ENCODE data around the gene EN2.

GRCh38 chr7:155464948-155465739 is 7.2 kb downstream of the EN2 start:
- TF ChIP-seq, protein P1, sequence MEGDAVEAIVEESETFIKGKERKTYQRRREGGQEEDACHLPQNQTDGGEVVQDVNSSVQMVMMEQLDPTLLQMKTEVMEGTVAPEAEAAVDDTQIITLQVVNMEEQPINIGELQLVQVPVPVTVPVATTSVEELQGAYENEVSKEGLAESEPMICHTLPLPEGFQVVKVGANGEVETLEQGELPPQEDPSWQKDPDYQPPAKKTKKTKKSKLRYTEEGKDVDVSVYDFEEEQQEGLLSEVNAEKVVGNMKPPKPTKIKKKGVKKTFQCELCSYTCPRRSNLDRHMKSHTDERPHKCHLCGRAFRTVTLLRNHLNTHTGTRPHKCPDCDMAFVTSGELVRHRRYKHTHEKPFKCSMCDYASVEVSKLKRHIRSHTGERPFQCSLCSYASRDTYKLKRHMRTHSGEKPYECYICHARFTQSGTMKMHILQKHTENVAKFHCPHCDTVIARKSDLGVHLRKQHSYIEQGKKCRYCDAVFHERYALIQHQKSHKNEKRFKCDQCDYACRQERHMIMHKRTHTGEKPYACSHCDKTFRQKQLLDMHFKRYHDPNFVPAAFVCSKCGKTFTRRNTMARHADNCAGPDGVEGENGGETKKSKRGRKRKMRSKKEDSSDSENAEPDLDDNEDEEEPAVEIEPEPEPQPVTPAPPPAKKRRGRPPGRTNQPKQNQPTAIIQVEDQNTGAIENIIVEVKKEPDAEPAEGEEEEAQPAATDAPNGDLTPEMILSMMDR (IDR thresholded peaks at IDR 0.05 in 8 of 11, conservative IDR thresholded peaks at IDR 0.05 in 3 of 11) = no peak
- no peak for TF ChIP-seq POLR2A (IDR thresholded peaks at IDR 0.05)

Measured in spleen (tissue), 7 donors.